ENCODE measurements around the gene UPF1.

DNA sequence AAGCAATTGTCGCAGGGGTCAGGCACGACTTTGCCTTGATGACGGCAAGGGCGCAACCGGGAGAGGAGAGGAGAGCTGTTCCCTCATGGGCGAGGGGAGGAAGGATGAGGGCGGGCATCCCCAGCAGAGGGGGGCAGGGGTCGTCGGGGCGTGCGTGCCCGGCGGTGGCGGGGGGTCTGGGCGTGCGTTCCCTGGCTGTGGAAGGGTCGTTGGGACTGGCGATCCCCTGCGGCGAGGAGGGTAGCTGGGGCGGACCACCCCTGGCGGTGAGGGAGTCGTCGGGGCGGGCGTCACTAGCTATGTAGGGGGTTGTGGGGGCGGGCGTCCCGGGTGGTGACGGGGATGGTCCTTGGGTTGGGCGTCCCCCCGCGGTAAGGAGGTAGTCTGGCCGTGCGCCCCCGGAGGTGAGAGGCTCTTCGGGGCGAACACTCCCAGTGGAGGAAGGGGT is 42.3 kb upstream of the UPF1 start:
- TF ChIP-seq CTCF (IDR thresholded peaks at IDR 0.05) (no peak), POLR2AphosphoS5 (IDR thresholded peaks at IDR 0.05) (no peak), POLR2A (IDR thresholded peaks at IDR 0.05) (no peak)
